NCI-H2227 (cell line): Measurements from ENCODE around the gene CAMK2D.
"Not testable (repeated sequence)": the region's sequence is repeated elsewhere in the genome, so short reads cannot be mapped to it uniquely, and the experiment has no call there.

Experiments used
- DNase-seq: peaks from one replicate; lab custom pipeline; 2025; ENCODE audit not compliant: unreplicated experiment; lab: John Stamatoyannopoulos, UW

CAMK2D gene

GRCh38 chr4:113733685-113734084 lies 27.9 kb downstream of the CAMK2D start:
- no peak for DNase-seq

DNA sequence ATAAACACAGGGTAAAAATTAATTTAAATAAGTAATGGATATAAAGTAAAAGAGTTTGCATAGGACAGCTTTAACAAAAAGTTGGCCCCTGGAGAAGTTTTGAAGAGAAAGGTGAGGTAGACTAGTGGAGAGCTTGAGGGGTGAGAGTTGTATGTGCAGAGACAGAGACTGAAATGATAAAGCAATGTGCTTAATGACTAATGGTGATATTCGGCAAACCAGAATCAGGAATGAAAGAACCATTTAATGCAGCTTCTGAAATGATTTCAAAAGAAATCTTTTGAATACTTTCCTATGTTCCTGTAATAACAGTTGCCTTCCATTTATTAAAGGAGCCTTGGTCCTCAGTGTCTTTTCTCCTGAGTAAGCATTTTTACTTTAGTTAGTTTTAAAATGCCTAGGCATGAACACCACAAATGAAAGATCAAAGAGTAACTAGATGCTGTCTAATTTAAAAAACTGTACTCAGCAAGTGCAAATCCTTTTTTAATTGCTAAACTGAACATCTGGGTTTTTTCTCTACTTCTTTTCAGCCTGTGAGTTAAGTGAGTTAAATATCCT lies 28.5 kb downstream of the CAMK2D start:
- no peak for DNase-seq

DNA sequence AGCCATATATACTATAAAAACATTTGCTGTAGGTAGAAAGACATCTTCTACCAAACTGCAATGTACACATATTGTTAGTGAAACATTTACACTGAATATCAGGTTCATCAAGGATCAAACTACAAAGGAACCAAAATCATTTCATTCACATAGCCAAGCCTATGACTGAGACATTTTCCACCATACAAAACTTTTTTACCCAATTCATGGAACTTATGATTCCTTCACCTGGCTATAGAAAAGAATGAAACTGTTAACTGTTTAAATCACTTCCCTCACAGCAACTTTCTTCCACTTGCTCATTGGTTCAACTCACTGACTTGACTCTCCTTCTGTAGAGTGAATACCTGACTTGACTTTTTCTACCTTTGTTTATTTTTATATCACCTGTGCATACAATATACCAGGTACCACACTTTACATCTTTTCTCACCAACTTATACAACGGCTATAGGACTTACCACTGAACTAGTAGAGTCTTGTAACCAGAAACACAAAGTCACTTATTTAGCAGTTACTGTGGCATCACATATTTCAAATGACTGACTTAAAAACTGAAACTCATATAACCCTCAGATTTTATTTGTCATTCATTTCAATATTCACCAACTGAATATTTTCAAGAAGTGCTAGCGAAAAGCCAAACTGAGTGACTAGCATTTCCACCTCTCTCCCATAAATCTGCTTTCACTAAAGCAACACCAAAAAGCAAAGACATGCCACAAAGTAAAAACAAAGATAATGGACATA lies 30.9 kb downstream of the CAMK2D start:
- no peak for DNase-seq

DNA sequence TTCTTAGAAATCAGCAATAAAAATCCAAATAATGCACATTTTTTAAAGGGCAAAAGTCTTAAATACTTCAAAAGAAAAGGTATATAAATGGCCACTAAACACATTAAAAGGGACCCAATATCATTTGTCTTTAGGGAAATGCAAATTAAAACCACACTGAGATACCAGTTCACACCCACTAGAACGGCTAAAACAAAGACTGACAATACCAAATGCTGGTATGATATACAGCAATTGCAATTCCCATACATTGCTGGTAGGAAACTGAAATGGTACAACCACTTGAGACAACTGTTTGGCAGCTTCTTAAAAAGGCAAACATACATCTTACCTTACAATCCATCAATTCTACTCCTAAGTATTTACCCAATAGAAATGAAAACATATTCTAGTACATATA lies 33.7 kb downstream of the CAMK2D start:
- no peak for DNase-seq

DNA sequence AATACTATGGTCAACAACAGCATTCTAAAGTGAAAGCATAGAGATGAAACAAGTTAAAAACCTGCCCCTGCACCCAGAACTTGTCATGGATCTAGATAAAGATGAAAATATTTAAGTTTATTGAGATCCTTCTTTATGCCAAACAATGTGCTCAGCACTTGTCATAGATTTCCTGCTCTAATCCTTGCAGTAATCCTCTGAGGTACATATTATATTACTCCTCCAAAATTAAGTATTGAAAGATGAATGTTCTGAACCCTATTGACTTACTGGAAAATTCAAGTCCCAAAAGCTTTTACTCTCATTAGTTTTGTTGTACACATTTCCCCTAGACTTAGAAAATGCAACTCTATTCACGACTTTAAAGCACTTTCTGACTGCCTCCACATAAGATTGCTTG lies 35.6 kb downstream of the CAMK2D start:
- DNase-seq, result no peak

GRCh38 chr4:113718252-113718651 lies 43.3 kb downstream of the CAMK2D start:
- no peak for DNase-seq

DNA sequence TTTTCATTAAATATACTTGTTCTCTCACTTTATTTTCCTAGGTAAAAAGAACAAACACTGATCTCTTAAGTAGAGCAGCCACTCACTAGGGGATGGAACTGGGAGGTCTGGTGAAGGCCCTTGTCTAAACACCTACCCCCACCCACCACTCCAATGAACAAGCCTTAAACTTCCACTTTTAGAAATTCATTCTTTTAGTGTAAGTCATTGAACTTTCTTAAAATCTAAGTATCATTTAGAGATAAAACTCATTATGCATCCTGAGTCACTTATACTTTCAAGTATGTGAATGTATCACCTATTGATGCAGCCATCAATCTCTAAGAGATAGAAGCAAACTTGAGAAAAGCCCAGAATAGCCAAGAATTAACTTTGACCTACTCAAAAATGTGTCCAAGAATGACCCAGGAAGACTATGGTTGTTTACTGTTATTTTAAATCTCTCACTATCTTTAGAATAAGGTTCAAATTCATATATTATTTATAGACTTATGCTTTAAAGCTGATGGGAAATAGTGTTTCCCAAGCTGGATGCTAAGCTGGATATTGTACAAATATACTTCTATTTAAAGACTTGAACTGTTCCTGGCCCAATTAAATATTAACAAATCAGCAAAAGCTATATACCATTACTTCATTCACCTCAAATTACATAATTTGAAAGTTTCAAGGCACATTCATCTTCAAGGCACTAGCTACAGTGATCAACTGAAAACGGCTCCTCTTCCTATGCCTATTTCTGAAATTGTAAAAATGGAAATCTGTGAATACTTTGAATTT lies 49.5 kb downstream of the CAMK2D start:
- no peak for DNase-seq

- DNase-seq, result no peak
Measured at GRCh38 chr4:113708250-113708649, 53.3 kb downstream of the CAMK2D start.

DNA sequence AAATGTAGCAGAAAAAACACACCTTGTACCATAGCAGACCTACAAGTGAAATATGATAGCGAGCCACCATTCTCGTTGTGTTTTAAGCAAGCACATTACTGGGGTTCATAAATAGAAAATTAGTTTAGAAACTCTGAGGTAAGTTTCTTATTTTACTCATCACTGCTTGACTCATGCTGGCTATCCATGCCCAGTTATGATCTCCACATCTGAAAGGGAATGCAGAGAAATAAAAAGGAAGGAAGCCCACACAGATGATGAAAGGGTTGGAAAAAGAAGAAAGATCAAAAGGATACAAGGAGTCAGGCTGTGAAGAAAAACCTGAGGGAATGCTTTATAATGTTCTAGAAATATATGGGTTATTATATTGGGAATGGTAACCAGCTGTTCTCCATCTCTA lies 54.5 kb downstream of the CAMK2D start:
- no peak for DNase-seq

DNA sequence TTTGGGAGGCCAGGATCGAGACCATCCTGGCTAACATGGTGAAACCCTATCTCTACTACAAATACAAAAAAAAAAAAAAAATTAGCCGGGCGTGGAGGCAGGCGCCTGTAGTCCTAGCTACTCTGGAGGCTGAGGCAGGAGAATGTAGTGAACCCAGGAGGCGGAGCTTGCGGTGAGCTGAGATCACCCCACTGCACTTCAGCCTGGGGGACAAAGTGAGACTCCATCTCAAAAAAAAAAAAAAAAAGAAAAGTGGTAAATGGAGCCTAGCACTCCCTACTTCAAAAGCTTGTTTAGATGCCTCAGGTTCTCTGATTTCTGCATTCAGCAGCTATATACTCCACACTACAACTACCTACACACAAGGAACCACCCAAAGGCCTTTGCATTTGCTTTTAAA lies 56.4 kb downstream of the CAMK2D start:
- not testable (repeated sequence) for DNase-seq

GRCh38 chr4:113702596-113702995 lies 58.9 kb downstream of the CAMK2D start:
- not testable (repeated sequence) for DNase-seq

DNA sequence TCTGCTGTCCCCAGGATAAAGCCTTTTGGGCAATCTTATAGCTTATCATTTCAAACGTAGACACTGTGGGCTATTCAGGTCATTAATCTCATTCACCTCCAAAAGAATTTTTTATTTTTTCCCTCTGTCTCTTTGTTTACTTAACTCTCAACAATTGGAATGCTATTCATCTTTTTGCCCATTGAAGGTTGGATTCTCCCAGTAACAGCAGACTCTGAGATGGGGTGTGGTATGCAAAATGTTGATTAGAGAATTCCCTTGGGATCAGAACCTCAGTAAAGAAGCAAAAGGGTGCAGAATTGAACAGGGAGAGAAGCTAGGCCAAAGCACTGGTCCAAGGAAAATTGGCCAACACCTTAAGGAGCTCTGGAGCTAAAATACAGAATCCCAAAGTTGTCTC lies 60.4 kb downstream of the CAMK2D start:
- no peak for DNase-seq

- DNase-seq, result no peak
Measured at GRCh38 chr4:113700602-113701150, 60.9 kb downstream of the CAMK2D start.

DNA sequence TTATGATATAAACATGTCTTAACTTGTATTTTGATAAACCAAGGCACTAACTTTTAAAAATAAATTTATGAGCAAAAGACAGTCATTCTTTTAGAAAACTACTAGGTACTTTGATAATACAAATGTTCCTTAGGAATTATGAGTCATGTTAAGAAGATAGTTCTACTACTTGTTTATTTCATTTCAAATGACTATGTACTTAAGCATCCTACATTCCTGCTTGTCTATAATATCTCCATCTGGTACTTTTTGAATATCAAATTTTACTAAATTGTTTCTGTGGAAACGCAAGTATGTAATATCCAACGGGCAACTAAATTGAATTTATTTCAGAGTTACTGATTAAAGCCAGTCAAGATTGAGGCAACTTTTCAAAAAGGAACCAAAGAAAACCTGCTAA lies 61.8 kb downstream of the CAMK2D start:
- no peak for DNase-seq

DNA sequence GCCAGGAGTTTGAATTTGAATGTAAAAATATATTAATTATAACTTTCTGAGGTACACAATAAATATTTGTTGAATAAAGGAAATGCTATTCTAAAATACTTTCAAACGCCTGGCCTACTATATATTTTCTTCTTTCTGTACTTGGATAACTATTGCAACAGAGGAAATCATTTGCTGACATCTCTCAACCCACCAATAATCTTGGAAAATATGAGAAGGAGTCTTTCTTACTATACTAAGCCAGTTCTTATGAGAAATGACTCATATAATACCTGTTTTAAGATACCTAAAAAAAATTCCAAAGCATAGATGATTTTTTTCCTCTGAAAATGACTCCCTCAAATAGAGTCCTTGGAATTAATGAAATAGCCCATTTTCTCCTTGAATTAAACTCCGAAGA lies 64.1 kb downstream of the CAMK2D start:
- DNase-seq, result no peak

DNA sequence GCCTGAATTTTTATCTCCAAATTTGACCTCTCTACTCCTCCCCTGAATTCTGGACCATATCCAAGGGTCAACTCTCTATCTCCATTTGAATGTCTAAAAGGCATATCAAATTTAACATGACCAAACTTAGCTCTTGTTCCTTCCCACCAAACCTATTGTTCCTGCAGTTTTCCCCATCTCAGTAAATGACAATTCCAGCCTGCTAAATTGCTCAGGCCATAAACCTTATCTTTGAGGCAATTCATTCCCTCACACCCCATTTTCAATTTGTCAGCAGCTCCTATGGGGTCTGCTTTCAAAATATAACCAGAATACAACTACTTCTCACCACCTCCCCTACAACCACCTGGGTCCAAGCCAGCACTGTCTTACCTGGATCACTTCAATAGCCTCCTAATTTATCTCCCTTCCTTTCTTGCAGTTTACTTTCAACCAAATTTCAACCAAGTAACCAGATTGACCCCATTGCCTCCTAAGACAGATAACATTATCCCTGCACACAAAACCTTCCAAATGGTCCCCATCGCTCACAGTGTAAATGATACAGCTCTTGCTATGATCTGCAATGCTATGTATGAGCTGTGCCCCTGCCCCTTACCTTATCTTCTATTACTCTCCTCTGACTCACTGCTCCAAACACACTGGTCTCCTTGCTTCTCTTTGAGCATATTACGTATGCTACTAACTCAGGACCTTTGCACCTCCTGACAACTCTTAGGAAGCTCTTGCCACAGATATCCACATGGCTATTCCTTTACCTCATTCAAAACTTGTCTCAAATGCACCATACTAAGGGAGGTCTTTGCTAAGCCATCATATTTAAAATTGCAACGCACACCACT lies 66.0 kb downstream of the CAMK2D start:
- DNase-seq, result no peak

GRCh38 chr4:113694008-113694407 lies 67.5 kb downstream of the CAMK2D start:
- DNase-seq, result no peak

DNA sequence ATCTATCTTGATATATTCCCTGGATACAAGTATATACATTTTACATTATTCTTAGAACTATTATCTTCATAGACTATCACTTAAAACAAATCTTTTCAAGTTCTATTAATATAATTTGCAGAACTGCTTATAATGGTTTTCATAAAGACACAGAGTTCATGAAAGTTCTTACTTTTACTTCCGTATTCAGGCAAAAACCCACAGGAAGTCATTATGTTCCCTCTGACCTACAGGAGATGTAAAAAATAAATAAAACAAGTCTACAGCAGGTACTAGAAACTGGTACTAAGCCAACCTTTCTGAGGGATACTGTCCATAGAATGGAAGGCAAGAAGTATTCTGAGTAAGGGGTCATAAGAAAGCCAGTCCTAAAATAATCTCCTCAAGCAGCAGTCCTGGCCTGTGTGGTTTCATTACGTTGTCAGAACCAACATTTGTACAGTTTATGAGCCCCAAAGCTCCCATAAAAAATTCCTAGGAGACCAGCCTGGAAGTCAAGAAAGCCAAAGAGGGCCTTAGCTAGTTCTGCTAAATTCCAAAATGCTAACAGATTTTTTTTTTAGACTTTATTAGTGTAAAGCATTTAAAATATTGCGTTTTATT lies 68.6 kb downstream of the CAMK2D start:
- DNase-seq, result no peak

DNA sequence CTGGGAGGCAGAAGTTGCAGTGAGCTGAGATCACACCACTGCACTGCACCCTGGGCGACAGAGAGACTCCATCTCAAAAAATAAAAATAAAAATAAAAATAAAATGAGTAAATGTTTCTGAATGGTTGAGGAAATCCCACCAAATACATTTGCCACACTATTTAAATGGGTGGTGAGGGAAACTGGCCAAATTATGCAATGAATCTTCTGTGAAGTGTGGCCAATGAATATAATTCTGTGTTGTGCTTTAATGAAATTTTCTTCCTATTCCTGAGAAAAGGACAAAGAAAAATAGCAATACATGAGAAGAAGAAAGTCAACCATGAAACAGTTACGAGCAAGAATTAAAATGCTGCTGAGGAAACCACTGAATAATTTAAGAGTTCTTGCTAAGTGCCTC lies 69.9 kb downstream of the CAMK2D start:
- DNase-seq, result no peak

GRCh38 chr4:113689394-113689793 lies 72.1 kb downstream of the CAMK2D start:
- DNase-seq, result no peak
